Measurements from ENCODE around the gene ARHGAP32.

- TF ChIP-seq CTCF (IDR thresholded peaks at IDR 0.05) (no peak), POLR2A (IDR thresholded peaks at IDR 0.05) (no peak), EP300 (IDR thresholded peaks at IDR 0.05) (no peak)
Observed at GRCh38 chr11:129021295-129021694, 170.8 kb downstream of the ARHGAP32 start.
